Fibroblast of the aortic adventitia (primary cell): ENCODE results near the gene SPECC1. TPM values are rescaled to one million over a fixed set of nuclear protein-coding genes. Genes with fewer than 3 reads are reported as not detected.

Experiments used
- DNase-seq: peaks from one replicate; pipeline ENCODE4 v3.0.0-alpha.2; 2010; ENCODE audit warnings: low read depth
- H3K4me3 ChIP-seq: 2 replicates; pipeline ENCODE4 v1.5.1; 2011; ENCODE audit warnings: low read depth, mild to moderate bottlenecking, control low read depth, low read length, moderate library complexity
- CTCF ChIP-seq: IDR thresholded peaks from 2 replicates; pipeline ENCODE4 v1.5.1; 2011; ENCODE audit warnings: mild to moderate bottlenecking, low read length, control low read depth, inconsistent platforms; ENCODE audit not compliant: insufficient read depth
- total RNA-seq: library from RNA; depleted of rRNA; stranded (reverse); fragments of >200 nt; gene quantifications from 2 replicates; pipeline ENCODE4 v1.2.3, GENCODE V29; 2012; ENCODE audit warnings: low replicate concordance

The SPECC1 gene
- total RNA-seq, 1 donor: 16.8 TPM

DNA sequence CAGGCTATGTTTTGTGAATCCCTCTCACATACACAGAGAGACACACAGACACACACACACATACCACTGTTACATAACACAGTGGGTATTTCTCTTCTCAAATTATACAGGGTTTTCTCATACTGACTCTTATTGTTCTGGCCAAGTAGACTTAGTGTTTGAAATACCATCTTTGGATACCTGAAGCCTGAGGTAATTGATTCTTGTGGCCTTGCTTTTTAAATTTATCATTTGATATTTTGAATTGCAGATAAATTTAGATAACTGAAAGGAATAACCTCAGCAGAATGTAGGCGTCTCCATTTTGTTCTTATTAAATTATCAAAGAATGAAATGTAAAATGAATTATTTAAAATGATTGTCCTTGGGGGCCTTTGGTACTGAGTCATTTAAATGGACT lies 234.4 kb downstream of the SPECC1 start:
- H3K4me3 ChIP-seq: no peak overlapping the region
- DNase-seq: no peak
- TF ChIP-seq CTCF: no peak

DNA sequence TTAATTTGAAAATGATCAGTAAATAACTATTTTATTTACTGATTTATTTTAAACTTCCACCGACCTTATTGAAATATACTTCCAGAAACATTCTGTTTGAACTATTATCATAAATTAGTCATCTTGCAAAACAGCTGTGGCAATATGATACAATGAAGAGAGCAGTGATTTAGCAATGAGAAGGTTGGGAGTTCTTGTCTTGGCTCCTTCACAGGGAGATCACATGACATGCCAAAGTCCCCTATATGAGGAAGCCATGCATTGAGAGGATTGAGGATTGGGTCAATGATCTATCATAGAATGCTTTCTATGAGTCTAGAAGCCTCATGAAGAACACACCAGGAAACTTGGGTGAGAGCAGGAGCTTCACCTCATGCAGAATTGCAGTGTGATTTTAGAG lies 235.5 kb downstream of the SPECC1 start:
- H3K4me3 ChIP-seq: no peak overlapping the region
- no peak for TF ChIP-seq CTCF
- DNase-seq: peak; percentile 9

DNA sequence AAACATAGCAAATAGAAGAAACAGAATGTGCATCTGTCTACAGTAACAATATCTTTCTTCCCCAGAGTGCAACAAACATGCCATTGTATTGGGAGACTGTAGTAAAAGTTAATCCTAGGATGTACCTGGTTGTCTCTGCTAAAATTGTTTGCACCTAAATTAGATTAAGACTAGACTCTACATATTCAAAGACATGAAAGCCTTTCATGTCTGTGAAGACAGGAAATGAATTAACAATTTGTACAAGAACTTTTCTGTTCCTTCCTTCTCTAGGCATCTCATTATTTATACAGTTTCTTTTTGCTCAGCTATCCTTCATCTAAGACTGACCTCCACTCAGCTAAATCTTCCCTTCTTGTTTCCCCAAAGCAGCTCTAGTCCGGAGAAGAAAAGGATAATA lies 237.5 kb downstream of the SPECC1 start:
- no peak for DNase-seq
- TF ChIP-seq CTCF: no peak
- H3K4me3 ChIP-seq: no peak overlapping the region

DNA sequence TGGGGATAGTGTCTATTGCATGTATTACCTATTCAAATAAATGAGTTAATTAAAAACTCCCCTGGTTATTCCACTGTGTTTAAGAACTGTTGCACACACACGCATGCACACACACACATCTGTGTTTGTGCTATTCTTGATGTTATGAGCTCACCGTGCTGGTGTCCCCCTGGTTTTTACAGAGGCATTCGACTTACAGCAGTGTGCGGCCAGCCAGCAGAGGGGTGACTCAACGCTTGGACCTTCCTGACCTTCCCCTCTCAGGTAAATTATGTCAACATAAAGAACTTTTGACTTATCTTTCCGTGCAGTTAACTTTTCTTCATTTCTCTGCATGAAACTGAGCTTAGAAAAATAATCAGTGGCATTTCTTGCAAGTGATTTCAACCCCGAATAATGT lies 244.2 kb downstream of the SPECC1 start:
- TF ChIP-seq CTCF: no peak
- H3K4me3 ChIP-seq: no peak overlapping the region
- DNase-seq: no peak

- no peak for DNase-seq
- no peak for TF ChIP-seq CTCF
- no peak overlapping the region for H3K4me3 ChIP-seq
These were observed 245.4 kb downstream of the SPECC1 start for GRCh38 chr17:20254541-20254940.

GRCh38 chr17:20256144-20256543 lies 247.0 kb downstream of the SPECC1 start:
- TF ChIP-seq CTCF: no peak
- H3K4me3 ChIP-seq: no peak overlapping the region
- no peak for DNase-seq

DNA sequence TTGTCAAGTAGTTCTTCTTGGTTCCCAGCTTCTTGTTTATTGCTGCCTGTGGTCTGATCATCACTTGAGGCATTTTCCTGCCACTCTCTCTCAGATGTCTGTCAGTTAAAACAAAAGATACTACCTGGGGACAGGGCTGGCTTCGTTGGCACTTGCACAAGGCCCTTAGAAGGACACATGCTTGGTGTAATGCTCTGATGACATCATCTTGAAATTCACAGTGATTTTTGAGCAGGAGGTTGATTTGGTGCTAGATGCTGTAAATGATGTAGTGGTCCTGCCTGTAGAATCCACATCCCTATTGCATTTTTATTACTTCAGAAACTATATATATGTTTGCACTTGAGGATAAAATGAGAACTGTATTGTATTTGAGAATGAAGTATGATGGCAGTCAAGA lies 247.8 kb downstream of the SPECC1 start:
- DNase-seq: no peak
- TF ChIP-seq CTCF: no peak
- H3K4me3 ChIP-seq: no peak overlapping the region
